ENCODE measurements around the gene FAM53B. TPM values are rescaled to one million over a fixed set of nuclear protein-coding genes. Genes with fewer than 3 reads are reported as not detected.
A peak's percentile ranks its signal among the peaks of the same experiment; 100 is the strongest.
"Not testable (repeated sequence)": the region's sequence is repeated elsewhere in the genome, so short reads cannot be mapped to it uniquely, and the experiment has no call there.

FAM53B gene
- polyA plus RNA-seq, 1 donor from 2014 or later, result 48.9 TPM

DNA sequence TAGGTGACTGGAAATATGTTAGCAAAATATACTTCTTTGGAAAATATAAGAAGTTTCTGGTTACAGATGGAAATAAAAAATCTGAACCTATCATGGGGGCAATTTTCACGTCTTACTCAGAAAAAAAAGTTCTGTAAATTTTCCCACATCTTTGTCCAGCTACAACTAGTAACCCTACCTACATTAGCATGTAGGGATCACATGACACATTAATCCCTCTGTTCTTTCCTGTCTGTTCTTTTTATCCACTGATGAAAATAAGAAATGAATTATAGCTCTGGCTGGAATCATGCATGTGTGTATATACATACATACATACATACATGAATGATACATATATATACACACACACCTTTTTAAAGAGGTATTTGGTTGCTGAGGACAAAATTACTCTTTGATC, 3.6 kb upstream of the FAM53B start:
- Mint-ChIP-seq H3K4me3 (no peak overlapping the region), H3K4me1 (peaks cover 13 to 21% (median 14%) of the 10 kb centered on the region in 3 donors), H3K36me3 (peaks cover 1% of the 10 kb centered on the region), H3K27me3 (no peaks in the 10 kb centered on the region), H3K27ac (no peak overlapping the region), H3K9me3 (no peaks in the 10 kb centered on the region)

DNA sequence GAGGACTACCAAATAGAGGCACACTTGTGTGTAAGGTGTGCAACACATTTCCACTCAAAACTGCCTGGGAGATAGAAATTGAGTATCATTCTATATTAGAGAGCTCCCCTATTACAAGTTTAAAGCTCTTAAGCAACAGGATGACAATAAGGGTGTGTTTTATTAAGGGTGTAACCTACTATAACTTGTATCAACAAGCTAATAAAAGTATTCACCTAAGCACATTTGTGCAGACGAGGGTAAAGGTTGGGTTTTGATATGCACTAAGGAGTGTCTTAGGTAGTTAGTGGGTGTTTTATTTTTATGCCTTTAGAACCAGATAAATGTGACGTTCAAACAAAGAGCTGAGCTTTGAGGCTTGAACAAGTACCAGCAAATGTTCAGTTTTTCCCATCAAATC, 2.8 kb upstream of the FAM53B start:
- H3K4me1 Mint-ChIP-seq, result peaks cover 13 to 24% (median 19%) of the 10 kb centered on the region in 3 donors
- no peaks in the 10 kb centered on the region for H3K27me3 Mint-ChIP-seq
- H3K27ac Mint-ChIP-seq, result no peak overlapping the region
- H3K4me3 Mint-ChIP-seq, result no peak overlapping the region
- peaks cover 4% of the 10 kb centered on the region for H3K36me3 Mint-ChIP-seq
- no peaks in the 10 kb centered on the region for H3K9me3 Mint-ChIP-seq

GRCh38 chr10:124746447-124746846, 2.3 kb upstream of the FAM53B start:
- H3K9me3 Mint-ChIP-seq, H3K27me3 Mint-ChIP-seq, H3K27ac Mint-ChIP-seq, H3K4me3 Mint-ChIP-seq, H3K36me3 Mint-ChIP-seq: not testable (repeated sequence)
- H3K4me1 Mint-ChIP-seq, result peaks cover 11 to 28% (median 23%) of the 10 kb centered on the region in 3 donors

DNA sequence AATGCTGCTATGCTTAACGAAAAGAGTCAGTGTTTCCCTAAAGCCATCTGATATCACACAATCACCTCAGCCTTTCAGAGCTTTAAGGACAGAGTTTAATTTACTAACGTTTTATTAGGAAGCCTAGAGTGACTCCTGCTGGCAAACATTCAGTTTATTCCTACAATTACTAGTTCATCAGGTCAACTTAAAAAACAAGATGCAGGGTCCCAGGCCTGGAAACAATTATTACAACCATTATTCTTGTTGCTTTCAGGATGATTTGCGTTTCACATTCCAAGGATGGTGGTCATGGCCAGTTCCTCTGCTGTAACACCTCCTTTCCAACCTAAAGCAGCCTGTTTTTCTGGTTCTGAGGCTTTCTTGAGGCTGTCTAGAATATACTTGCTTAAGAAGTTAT, 1.5 kb upstream of the FAM53B start:
- Mint-ChIP-seq H3K27ac (peak overlapping the region; percentile 32 to 57 (median 46)), H3K9me3 (no peaks in the 10 kb centered on the region), H3K4me3 (peak overlapping the region; percentile 4 to 78 (median 36))

GRCh38 chr10:124745252-124745651, 1.1 kb upstream of the FAM53B start:
- H3K9me3 Mint-ChIP-seq, result no peaks in the 10 kb centered on the region
- H3K27ac Mint-ChIP-seq, result peak overlapping the region; percentile 32 to 81 (median 57)
- H3K4me3 Mint-ChIP-seq, result peak overlapping the region; percentile 10 to 88 (median 80)
- peaks cover 23 to 39% (median 33%) of the 10 kb centered on the region in 3 donors for H3K4me1 Mint-ChIP-seq
- no peaks in the 10 kb centered on the region for H3K27me3 Mint-ChIP-seq
- peaks cover 4% of the 10 kb centered on the region for H3K36me3 Mint-ChIP-seq

More for the DNA sequence above, 1.5 kb upstream of the FAM53B start:
- peaks cover 19 to 34% (median 29%) of the 10 kb centered on the region in 3 donors for H3K4me1 Mint-ChIP-seq
- H3K36me3 Mint-ChIP-seq, result peaks cover 4% of the 10 kb centered on the region
- no peaks in the 10 kb centered on the region for H3K27me3 Mint-ChIP-seq

GRCh38 chr10:124743191-124744101, 732 bp downstream of the FAM53B start:
- Mint-ChIP-seq H3K4me3 (peak overlapping the region; percentile 94 to 100 (median 98)), H3K27ac (peak overlapping the region; percentile 96 to 98 (median 97)), H3K4me1 (peaks cover 32 to 49% (median 46%) of the 10 kb centered on the region in 3 donors), H3K27me3 (no peaks in the 10 kb centered on the region), H3K9me3 (no peaks in the 10 kb centered on the region), H3K36me3 (peaks cover 8% of the 10 kb centered on the region)

DNA sequence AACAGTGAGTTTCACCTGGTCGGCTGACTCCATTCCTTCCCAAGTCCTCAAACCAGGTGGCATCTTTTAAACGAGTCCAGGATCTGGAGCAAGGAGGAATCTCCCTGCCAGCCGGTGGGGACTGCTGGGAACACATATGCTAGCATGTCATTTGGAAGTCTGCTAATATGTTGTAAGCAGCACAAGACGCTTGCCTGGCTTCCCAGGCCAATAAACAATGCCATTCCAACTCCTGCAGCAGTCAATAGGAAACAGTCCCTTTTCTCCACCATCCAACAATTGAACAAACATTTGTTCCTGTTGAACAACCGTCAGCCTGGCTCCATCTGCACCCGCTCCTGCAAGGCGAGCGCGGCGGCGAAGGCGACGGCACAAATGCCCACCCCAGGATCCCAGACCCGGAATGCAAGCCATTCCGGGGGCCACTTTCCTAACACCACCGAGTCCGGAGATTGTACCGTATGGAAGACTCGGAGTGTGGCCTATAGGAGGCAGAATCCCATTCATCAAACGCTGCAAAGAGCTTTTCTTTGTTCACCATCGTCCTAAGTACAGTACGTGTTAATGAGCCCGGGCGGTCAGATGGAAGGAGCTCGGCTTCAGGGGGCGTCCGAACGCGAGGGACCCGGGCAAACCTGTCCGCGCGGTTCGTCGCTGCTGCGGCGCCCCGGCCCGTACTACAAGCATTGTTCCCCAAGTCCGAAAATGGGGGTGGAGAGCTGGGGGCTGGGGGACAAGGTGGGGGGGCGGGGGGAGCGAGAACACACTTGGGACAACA, 1.6 kb downstream of the FAM53B start:
- Mint-ChIP-seq H3K4me3 (peak overlapping the region; percentile 94 to 100 (median 98)), H3K9me3 (no peaks in the 10 kb centered on the region), H3K27me3 (no peaks in the 10 kb centered on the region), H3K27ac (peak overlapping the region; percentile 97 to 98 (median 98)), H3K36me3 (peaks cover 8% of the 10 kb centered on the region), H3K4me1 (peaks cover 35 to 54% (median 53%) of the 10 kb centered on the region in 3 donors)

DNA sequence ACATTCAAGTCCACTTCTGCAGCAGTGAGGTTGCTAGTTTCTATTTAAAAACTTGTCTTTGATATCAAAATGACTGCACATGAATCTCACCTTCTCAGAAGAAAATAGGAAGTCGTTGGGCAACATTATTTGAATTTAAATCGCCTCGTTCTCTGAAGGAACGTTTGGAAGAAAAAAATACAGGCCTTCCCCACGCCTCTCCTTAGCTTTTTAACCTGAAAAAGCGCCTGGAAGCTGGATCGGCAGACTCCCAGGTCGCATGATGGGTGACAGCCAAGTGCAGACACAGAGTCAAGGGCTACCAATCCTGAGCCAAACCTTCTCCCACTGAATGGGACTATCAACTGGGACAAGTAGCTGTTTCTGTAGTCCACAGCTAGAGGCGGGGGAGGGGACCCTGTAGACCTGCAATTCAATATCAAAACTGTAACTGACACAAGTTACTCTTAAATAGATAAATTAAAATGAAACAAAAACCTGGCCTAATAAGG, 2.2 kb downstream of the FAM53B start:
- Mint-ChIP-seq H3K4me1 (peaks cover 38 to 60% (median 58%) of the 10 kb centered on the region in 3 donors), H3K9me3 (no peaks in the 10 kb centered on the region), H3K4me3 (peak overlapping the region; percentile 94 to 100 (median 98)), H3K27me3 (no peaks in the 10 kb centered on the region), H3K27ac (peak overlapping the region; percentile 97 to 98 (median 98)), H3K36me3 (peaks cover 8% of the 10 kb centered on the region)

DNA sequence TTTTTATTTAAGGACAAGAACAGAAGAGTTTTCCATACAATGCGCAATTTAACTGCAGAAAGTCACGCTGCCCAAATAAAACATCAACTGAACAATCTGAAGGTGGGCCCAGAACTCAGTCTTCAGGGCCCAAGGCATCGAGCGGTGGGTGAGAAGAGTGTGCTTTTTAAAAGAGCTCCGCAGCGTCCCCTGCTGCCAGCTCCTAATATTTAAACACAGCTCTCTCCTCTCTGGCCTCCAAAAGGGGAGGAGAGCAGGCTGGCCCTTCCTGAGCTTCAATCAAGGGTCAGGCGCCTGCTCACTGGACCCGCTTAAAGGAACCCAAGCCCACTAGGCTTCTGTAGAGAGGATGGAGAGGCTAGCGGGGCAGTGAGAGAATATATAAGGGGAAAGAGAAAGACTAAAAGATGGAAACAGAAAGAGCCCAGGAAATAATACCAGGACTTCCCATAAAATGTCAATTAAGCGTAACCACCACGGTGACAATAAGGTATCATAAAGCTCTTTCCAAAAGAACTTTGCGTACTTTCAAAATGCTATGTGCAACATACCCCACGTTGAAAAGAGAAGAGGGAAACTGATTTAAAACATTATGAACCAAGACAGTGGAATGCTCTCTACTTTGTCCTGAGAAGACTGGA, 2.8 kb downstream of the FAM53B start:
- H3K27me3 Mint-ChIP-seq, result no peaks in the 10 kb centered on the region
- peak overlapping the region; percentile 94 to 100 (median 98) for H3K4me3 Mint-ChIP-seq
- peak overlapping the region; percentile 97 to 98 (median 98) for H3K27ac Mint-ChIP-seq

GRCh38 chr10:124740369-124741280, 3.6 kb downstream of the FAM53B start:
- peaks cover 45 to 71% (median 66%) of the 10 kb centered on the region in 3 donors for H3K4me1 Mint-ChIP-seq
- H3K27me3 Mint-ChIP-seq, result no peaks in the 10 kb centered on the region
- H3K36me3 Mint-ChIP-seq, result peaks cover 8% of the 10 kb centered on the region
- H3K27ac Mint-ChIP-seq, result peak overlapping the region; percentile 97 to 98 (median 98)
- H3K9me3 Mint-ChIP-seq, result no peaks in the 10 kb centered on the region
- peak overlapping the region; percentile 94 to 100 (median 98) for H3K4me3 Mint-ChIP-seq

More for the DNA sequence above, 2.8 kb downstream of the FAM53B start:
- no peaks in the 10 kb centered on the region for H3K9me3 Mint-ChIP-seq
- peaks cover 40 to 64% (median 62%) of the 10 kb centered on the region in 3 donors for H3K4me1 Mint-ChIP-seq
- H3K36me3 Mint-ChIP-seq, result peaks cover 8% of the 10 kb centered on the region

DNA sequence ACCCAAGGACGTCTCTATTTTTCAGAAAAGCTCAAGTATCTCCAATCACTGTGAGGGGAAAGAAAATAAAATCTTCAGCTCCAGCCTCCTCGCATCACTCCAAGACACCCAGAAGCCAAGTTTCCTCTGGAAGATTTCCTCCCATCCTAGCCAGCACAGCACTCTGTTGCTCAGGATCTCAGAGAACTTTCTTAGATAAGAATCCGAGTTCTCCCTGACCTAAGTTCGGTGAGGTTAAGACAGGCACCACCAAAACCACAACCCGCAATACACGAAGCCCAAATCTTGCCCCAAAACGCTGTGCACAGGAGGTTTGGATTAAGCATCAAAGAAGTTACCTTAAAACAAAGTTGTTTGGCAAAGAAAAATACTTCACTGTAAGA, 4.2 kb downstream of the FAM53B start:
- H3K9me3 Mint-ChIP-seq, result no peaks in the 10 kb centered on the region
- peaks cover 8% of the 10 kb centered on the region for H3K36me3 Mint-ChIP-seq
- peak overlapping the region; percentile 58 to 99 (median 92) for H3K4me3 Mint-ChIP-seq
- peak overlapping the region; percentile 97 to 98 (median 98) for H3K27ac Mint-ChIP-seq
- H3K27me3 Mint-ChIP-seq, result no peaks in the 10 kb centered on the region
- peaks cover 51 to 71% (median 67%) of the 10 kb centered on the region in 3 donors for H3K4me1 Mint-ChIP-seq

DNA sequence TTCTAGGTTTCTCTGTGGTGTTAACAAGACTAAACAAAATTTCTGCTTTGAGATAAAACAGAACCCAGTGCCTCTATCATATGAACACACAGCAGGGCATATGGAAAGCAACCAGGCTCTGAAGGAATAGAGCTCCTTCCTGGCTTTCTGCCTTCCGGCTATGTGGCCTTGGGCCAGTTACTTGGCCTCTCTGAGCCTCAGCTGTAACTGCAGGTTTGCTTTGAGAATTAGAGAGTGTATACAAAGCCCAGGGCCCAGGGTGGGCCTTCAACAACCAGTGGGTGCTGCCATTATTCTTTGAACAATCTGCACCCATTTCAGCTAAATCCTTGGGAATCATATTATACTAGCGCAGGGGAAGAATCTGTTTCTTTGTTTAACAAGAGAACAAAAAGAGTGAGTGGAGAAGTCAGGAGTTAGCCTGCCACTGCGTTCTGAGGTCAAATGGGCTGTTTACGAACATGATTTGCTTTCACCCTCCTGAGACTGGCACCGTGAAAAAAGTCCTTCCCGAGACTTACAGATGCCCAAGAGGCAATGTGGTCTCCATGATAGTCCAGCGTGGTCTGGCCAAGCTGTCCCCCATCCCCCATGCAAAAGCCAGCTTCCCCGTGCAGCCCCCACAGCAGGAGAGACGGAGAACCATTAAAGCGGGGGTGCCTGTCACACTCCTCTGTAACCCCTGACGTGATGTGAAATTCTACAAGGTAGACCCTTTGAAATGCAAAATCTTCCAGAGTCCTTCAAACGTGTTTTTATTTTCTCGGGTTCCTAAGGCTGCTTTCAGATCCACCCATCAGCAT, 4.9 kb downstream of the FAM53B start:
- Mint-ChIP-seq H3K36me3 (peaks cover 8% of the 10 kb centered on the region), H3K4me1 (peaks cover 55 to 73% (median 70%) of the 10 kb centered on the region in 3 donors), H3K27me3 (no peaks in the 10 kb centered on the region), H3K9me3 (no peaks in the 10 kb centered on the region), H3K27ac (peak overlapping the region; percentile 72 to 98 (median 97)), H3K4me3 (peak overlapping the region; percentile 58 to 99 (median 92))

- H3K27me3 Mint-ChIP-seq, result no peaks in the 10 kb centered on the region
- no peaks in the 10 kb centered on the region for H3K9me3 Mint-ChIP-seq
- H3K27ac Mint-ChIP-seq, result peak overlapping the region; percentile 69 to 98 (median 97)
- peaks cover 8% of the 10 kb centered on the region for H3K36me3 Mint-ChIP-seq
- peak overlapping the region in 3 of 4 donors; percentile 89 to 99 (median 94) for H3K4me3 Mint-ChIP-seq
- peaks cover 63 to 82% (median 77%) of the 10 kb centered on the region in 3 donors for H3K4me1 Mint-ChIP-seq
Observed at GRCh38 chr10:124738441-124738840, 5.7 kb downstream of the FAM53B start.
